GM12872 (cell line): ENCODE results near the gene MROH7.

Experiments used
- CTCF ChIP-seq: IDR thresholded peaks from 3 replicates; pipeline ENCODE4 v1.5.1; 2011; ENCODE audit warnings: low read depth, mild to moderate bottlenecking, low read length, moderate library complexity; ENCODE audit not compliant: insufficient read depth

The MROH7 gene

GRCh38 chr1:54681358-54681757 lies 39.8 kb downstream of the MROH7 start:
- no peak for TF ChIP-seq CTCF

- TF ChIP-seq CTCF: no peak
Measured at GRCh38 chr1:54683453-54683852, 41.9 kb downstream of the MROH7 start.

GRCh38 chr1:54685335-54685905 lies 43.8 kb downstream of the MROH7 start:
- no peak for TF ChIP-seq CTCF

- no peak for TF ChIP-seq CTCF
Measured at GRCh38 chr1:54686155-54686554, 44.6 kb downstream of the MROH7 start.

- TF ChIP-seq CTCF: no peak
Measured at GRCh38 chr1:54694771-54695170, 53.2 kb downstream of the MROH7 start.

- no peak for TF ChIP-seq CTCF
Measured at GRCh38 chr1:54695221-54695620, 53.6 kb downstream of the MROH7 start.

- no peak for TF ChIP-seq CTCF
Measured at GRCh38 chr1:54695764-54696163, 54.2 kb downstream of the MROH7 start.

- TF ChIP-seq CTCF: no peak
Measured at GRCh38 chr1:54696262-54696661, 54.7 kb downstream of the MROH7 start.
